Tibial nerve (tissue), 4 donors: ENCODE results near the gene ARHGAP15.

Experiments
- EP300 ChIP-seq, 2 donors: sonication (generic); formaldehyde crosslinking; IDR thresholded peaks; one replicate each; pipeline ENCODE4 v1.6.1; 2017; ENCODE audit warnings: antibody characterized with exemption in 2 of 2, mild to moderate bottlenecking in 1 of 2
- TF ChIP-seq, protein P1 (sequence below), 5 experiments: fragments of 200-600 bp in 3 of 5; fragments of 450-650 bp in 2 of 5; sonication (generic) in 3 of 5; IDR thresholded peaks; one replicate each; pipeline ENCODE4 v1.5.1; 2016 to 2019; ENCODE audit warnings: antibody characterized with exemption in 5 of 5, mild to moderate bottlenecking in 3 of 5, moderate library complexity in 2 of 5

DNA sequence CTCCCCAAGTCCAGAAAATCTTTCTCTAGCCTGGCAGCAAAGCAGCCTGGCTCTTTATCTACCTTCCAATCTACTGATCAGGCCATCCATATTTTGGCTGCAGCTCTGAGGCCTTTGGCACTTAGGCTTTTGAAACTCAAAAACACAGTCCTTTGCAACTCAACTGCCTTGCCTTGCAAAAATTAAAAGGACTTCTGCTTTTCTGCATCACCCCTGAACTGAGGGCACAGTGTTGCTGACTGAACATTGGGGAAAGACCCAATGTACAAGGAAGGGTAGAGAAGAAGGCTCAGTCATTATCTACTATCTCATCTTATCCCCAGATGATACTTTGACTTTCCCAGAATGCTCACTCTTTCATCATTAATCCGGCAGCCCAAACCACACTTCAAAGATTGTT, 625.5 kb downstream of the ARHGAP15 start:
- no peak for TF ChIP-seq EP300 (IDR thresholded peaks at IDR 0.05)
- TF ChIP-seq, protein P1, sequence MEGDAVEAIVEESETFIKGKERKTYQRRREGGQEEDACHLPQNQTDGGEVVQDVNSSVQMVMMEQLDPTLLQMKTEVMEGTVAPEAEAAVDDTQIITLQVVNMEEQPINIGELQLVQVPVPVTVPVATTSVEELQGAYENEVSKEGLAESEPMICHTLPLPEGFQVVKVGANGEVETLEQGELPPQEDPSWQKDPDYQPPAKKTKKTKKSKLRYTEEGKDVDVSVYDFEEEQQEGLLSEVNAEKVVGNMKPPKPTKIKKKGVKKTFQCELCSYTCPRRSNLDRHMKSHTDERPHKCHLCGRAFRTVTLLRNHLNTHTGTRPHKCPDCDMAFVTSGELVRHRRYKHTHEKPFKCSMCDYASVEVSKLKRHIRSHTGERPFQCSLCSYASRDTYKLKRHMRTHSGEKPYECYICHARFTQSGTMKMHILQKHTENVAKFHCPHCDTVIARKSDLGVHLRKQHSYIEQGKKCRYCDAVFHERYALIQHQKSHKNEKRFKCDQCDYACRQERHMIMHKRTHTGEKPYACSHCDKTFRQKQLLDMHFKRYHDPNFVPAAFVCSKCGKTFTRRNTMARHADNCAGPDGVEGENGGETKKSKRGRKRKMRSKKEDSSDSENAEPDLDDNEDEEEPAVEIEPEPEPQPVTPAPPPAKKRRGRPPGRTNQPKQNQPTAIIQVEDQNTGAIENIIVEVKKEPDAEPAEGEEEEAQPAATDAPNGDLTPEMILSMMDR (IDR thresholded peaks at IDR 0.05): no peak
